H1 (cell line): Measurements from ENCODE around the gene TP53TG3. TPM values are rescaled to one million over a fixed set of nuclear protein-coding genes. Genes with fewer than 3 reads are reported as not detected.
"Not testable (repeated sequence)": the region's sequence is repeated elsewhere in the genome, so short reads cannot be mapped to it uniquely, and the experiment has no call there.

Source experiments
- CTCF ChIA-PET: fragments of 300-600 bp; sonication (Branson Sonifier 250); formaldehyde crosslinking; loops from one replicate; lab custom pipeline; 2021; ENCODE audit not compliant: partially characterized antibody; lab: Charles Lee
- POLR2A ChIA-PET: fragments of 300-600 bp; sonication (Branson Sonifier 250); formaldehyde crosslinking; loops from one replicate; lab custom pipeline; 2021; ENCODE audit warnings: inconsistent platforms; ENCODE audit not compliant: partially characterized antibody; lab: Charles Lee
- DNase-seq, 2 experiments: peaks; one replicate each; pipeline versions ENCODE4 v3.0.0 to v3.0.0-alpha.2; 2010 to 2022; ENCODE audit warnings: low spot score in 2 of 2, low read depth in 1 of 2, mixed read lengths in 1 of 2
- FAIRE-seq: peaks from 2 replicates; lab custom pipeline; 2011; peaks lifted over from hg19 to GRCh38; lab: Jason Lieb, UNC
- H2AFZ ChIP-seq: 2 replicates; pipeline ENCODE4 v1.8.1; 2012; ENCODE audit warnings: low read length, inconsistent platforms
- H2AK5ac ChIP-seq: 2 replicates; pipeline ENCODE4 v1.6.1; 2013; ENCODE audit warnings: low read depth, low read length
- H2BK120ac ChIP-seq: replicated peaks from 2 replicates; pipeline ENCODE3; 2013; ENCODE audit warnings: low read depth, low read length, inconsistent platforms
- H2BK12ac ChIP-seq: 2 replicates; pipeline ENCODE4 v1.6.1; 2013; ENCODE audit warnings: low read depth, low read length
- H2BK15ac ChIP-seq: 2 replicates; pipeline ENCODE4 v1.6.1; 2013; ENCODE audit warnings: low read length
- H2BK20ac ChIP-seq: 2 replicates; pipeline ENCODE4 v1.6.1; 2013; ENCODE audit warnings: low read length
- H2BK5ac ChIP-seq: 2 replicates; pipeline ENCODE4 v1.6.1; 2013; ENCODE audit warnings: low read depth, low read length
- H3K14ac ChIP-seq: 2 replicates; pipeline ENCODE4 v1.6.1; 2013; ENCODE audit warnings: inconsistent platforms; ENCODE audit not compliant: insufficient read length
- H3K18ac ChIP-seq: 2 replicates; pipeline ENCODE4 v1.6.1; 2013; ENCODE audit warnings: low read length; ENCODE audit errors: extremely low read depth
- H3K23ac ChIP-seq: 2 replicates; pipeline ENCODE4 v1.6.1; 2013; ENCODE audit warnings: inconsistent platforms; ENCODE audit not compliant: insufficient read length
- H3K23me2 ChIP-seq: 2 replicates; pipeline ENCODE4 v1.6.1; 2013; ENCODE audit warnings: low read depth, low read length
- H3K27ac ChIP-seq: 2 replicates; pipeline ENCODE4 v1.6.1; 2011; ENCODE audit warnings: low read depth, low read length, inconsistent platforms
- H3K27me3 ChIP-seq, 4 experiments: replicated peaks in 1 of 4; 1 replicate in 1 of 4; 2 replicates in 3 of 4; pipeline versions ENCODE4 v1.6.1 to v1.8.1; 2011 to 2013; ENCODE audit warnings: low read length in 3 of 4, mild to moderate bottlenecking in 3 of 4, inconsistent platforms in 2 of 4, mixed read lengths in 2 of 4, moderate library complexity in 1 of 4; ENCODE audit not compliant: control insufficient read depth in 3 of 4, insufficient read depth in 3 of 4; ENCODE audit errors: extremely low read depth in 1 of 4
- H3K36me3 ChIP-seq, 4 experiments: 2 replicates each; pipeline versions ENCODE4 v1.6.1 to v1.8.1; 2011 to 2013; ENCODE audit warnings: mild to moderate bottlenecking in 4 of 4, low read length in 3 of 4, moderate library complexity in 2 of 4, control low read depth in 1 of 4, inconsistent platforms in 1 of 4; ENCODE audit not compliant: insufficient read depth in 4 of 4, control insufficient read depth in 2 of 4
- H3K4ac ChIP-seq: replicated peaks from 2 replicates; pipeline ENCODE3; 2013; ENCODE audit warnings: low read length, low read depth, mixed read lengths, inconsistent platforms; ENCODE audit not compliant: insufficient read length
- H3K4me1 ChIP-seq, 4 experiments: replicated peaks in 1 of 4; 1 replicate in 1 of 4; 2 replicates in 3 of 4; pipeline versions ENCODE4 v1.6.1 to v1.8.1; 2011 to 2013; ENCODE audit warnings: low read length in 3 of 4, inconsistent platforms in 2 of 4, mixed read lengths in 1 of 4; ENCODE audit not compliant: insufficient read depth in 4 of 4, control insufficient read depth in 3 of 4
- H3K4me2 ChIP-seq, 2 experiments: 2 replicates each; pipeline versions ENCODE4 v1.6.1 to v1.8.1; 2011 to 2013; ENCODE audit warnings: low read depth in 2 of 2, low read length in 2 of 2, control low read depth in 1 of 2, inconsistent platforms in 1 of 2, mild to moderate bottlenecking in 1 of 2; ENCODE audit not compliant: insufficient read depth in 1 of 2
- H3K4me3 ChIP-seq, 4 experiments: fragments of 200-600, 300-600 bp in 1 of 4; sonication (generic), shearing (Covaris generic), sonication (Bioruptor Twin) in 1 of 4; 2 replicates each; pipeline versions ENCODE4 v1.5.1 to v1.8.1; 2011 to 2016; ENCODE audit warnings: low read length in 4 of 4, low read depth in 3 of 4, control low read depth in 2 of 4, inconsistent platforms in 2 of 4, mild to moderate bottlenecking in 2 of 4, mixed read lengths in 1 of 4, moderate library complexity in 1 of 4; ENCODE audit not compliant: insufficient read depth in 2 of 4; ENCODE audit errors: extremely low read depth in 1 of 4
- H3K56ac ChIP-seq: replicated peaks from 2 replicates; pipeline ENCODE3; 2013; ENCODE audit warnings: low read depth, mild to moderate bottlenecking, mixed read lengths, low read length, inconsistent platforms; ENCODE audit not compliant: insufficient read length
- H3K79me1 ChIP-seq: 2 replicates; pipeline ENCODE4 v1.6.1; 2013; ENCODE audit warnings: low read depth, low read length, control low read depth
- H3K79me2 ChIP-seq, 2 experiments: 2 replicates each; pipeline versions ENCODE4 v1.6.1 to v1.8.1; 2012 to 2013; ENCODE audit warnings: low read length in 2 of 2, mild to moderate bottlenecking in 2 of 2, inconsistent platforms in 1 of 2; ENCODE audit not compliant: insufficient read depth in 2 of 2, control insufficient read depth in 1 of 2
- H3K9ac ChIP-seq, 4 experiments: replicated peaks in 1 of 4; 1 replicate in 1 of 4; 2 replicates in 3 of 4; pipeline versions ENCODE4 v1.6.1 to v1.8.1; 2011 to 2013; ENCODE audit warnings: low read depth in 3 of 4, low read length in 3 of 4, control low read depth in 2 of 4, mild to moderate bottlenecking in 2 of 4, moderate library complexity in 2 of 4, inconsistent platforms in 1 of 4; ENCODE audit errors: extremely low read depth in 1 of 4
- H3K9me3 ChIP-seq, 2 experiments: 2 replicates each; pipeline versions ENCODE4 v1.6.1 to v1.8.1; 2012 to 2013; ENCODE audit warnings: mild to moderate bottlenecking in 2 of 2, moderate library complexity in 2 of 2, control low read depth in 1 of 2, inconsistent platforms in 1 of 2, low read depth in 1 of 2, low read length in 1 of 2, mixed read lengths in 1 of 2; ENCODE audit not compliant: insufficient read depth in 2 of 2
- H4K20me1 ChIP-seq, 2 experiments: replicated peaks in 1 of 2; 2 replicates each; pipeline versions ENCODE3 to v1.8.1; 2011 to 2013; ENCODE audit warnings: inconsistent platforms in 2 of 2, low read length in 2 of 2, mild to moderate bottlenecking in 1 of 2; ENCODE audit not compliant: insufficient read depth in 2 of 2, control insufficient read depth in 1 of 2
- H4K5ac ChIP-seq: 2 replicates; pipeline ENCODE4 v1.6.1; 2013; ENCODE audit warnings: low read length, low read depth, mixed read lengths, inconsistent platforms; ENCODE audit not compliant: insufficient read length
- H4K8ac ChIP-seq: 2 replicates; pipeline ENCODE4 v1.8.0; 2013; ENCODE audit warnings: mild to moderate bottlenecking, moderate library complexity, low read length, inconsistent platforms; ENCODE audit not compliant: insufficient read depth; ENCODE audit errors: extremely low read depth
- H4K91ac ChIP-seq: replicated peaks from 2 replicates; pipeline ENCODE3; 2013; ENCODE audit warnings: low read length, mixed read lengths, inconsistent platforms; ENCODE audit not compliant: insufficient read length
- WGBS, 2 experiments: shearing (Covaris generic) in 1 of 2; methylation state at CpG; one replicate each; pipeline versions ENCODE4 v1.1.6 to v1.1.7; 2013 to 2015; ENCODE audit warnings: low lambda C conversion rate in 2 of 2, mixed read lengths in 2 of 2, inconsistent platforms in 1 of 2, low coverage in 1 of 2, missing lambda C conversion rate in 1 of 2; ENCODE audit not compliant: insufficient replicate concordance in 2 of 2, insufficient coverage in 1 of 2, insufficient read length in 1 of 2; ENCODE audit errors: extremely low coverage in 1 of 2, missing lambda C conversion rate in 1 of 2; 5-methylcytosine and 5-hydroxymethylcytosine counted together
- long read RNA-seq, 2 experiments: library from RNA in 1 of 2; library from capped mRNA in 1 of 2; stranded (forward); transcript quantifications; one replicate each; pipeline ENCODE4 v2.0.0, GENCODE V29; 2021; ENCODE audit warnings: inconsistent platforms in 1 of 2
- polyA minus RNA-seq, 3 experiments: library from RNA; depleted of rRNA, polyadenylated mRNA; stranded (reverse); fragments of >200 nt; gene quantifications; 1 replicate in 2 of 3; 2 replicates in 1 of 3; pipeline ENCODE4 v1.2.3, GENCODE V29; 2011
- polyA plus RNA-seq, 7 experiments: library from polyadenylated mRNA; depleted of rRNA in 3 of 7; stranded (reverse) in 5 of 7; unstranded in 2 of 7; fragments of >200 nt in 5 of 7; fragments of 200-250 nt in 2 of 7; gene quantifications; 1 replicate in 5 of 7; 2 replicates in 1 of 7; 4 replicates in 1 of 7; pipeline versions ENCODE4 v1.2.1 to v1.2.3, GENCODE V29; 2011 to 2013; ENCODE audit warnings: missing spikeins in 2 of 7, mixed read lengths in 2 of 7
- total RNA-seq: library from RNA; stranded (reverse); fragmentation: NEBNext Ultra II Directional; extraction: Animal tissue kit (Norgen Biotek cat#: 25700); gene quantifications from 2 replicates; pipeline ENCODE4 v1.2.1, GENCODE V29; 2021

Gene TP53TG3
- total RNA-seq: not detected in 2 replicates
- not detected in 2 replicates for polyA plus RNA-seq (2011; rRNA removed)
- not detected for polyA plus RNA-seq (2011; cell fraction: cytosol; rRNA removed)
- not detected for polyA plus RNA-seq (2011; cell fraction: nucleus; rRNA removed)
- not detected in 4 replicates for polyA plus RNA-seq (2012, experiment 1 of 2)
- not detected for polyA plus RNA-seq (2012, experiment 2 of 2)
- not detected for polyA plus RNA-seq (2013, experiment 1 of 2)
- polyA plus RNA-seq (2013, experiment 2 of 2): not detected
- polyA minus RNA-seq (2011; rRNA and poly(A)+ RNA removed): not detected in 2 replicates
- not detected for polyA minus RNA-seq (2011; cell fraction: cytosol; rRNA and poly(A)+ RNA removed)
- polyA minus RNA-seq (2011; cell fraction: nucleus; rRNA and poly(A)+ RNA removed): not detected
- long read RNA-seq, experiment 1: 0 reads
- long read RNA-seq, experiment 2: 0 reads

- DNase-seq, POLR2A ChIA-PET, H3K9me3 ChIP-seq, H3K23ac ChIP-seq, H3K4me1 ChIP-seq, H4K8ac ChIP-seq, H3K4me2 ChIP-seq, H2BK20ac ChIP-seq, H2BK120ac ChIP-seq, H3K79me1 ChIP-seq, H3K23me2 ChIP-seq, H3K4ac ChIP-seq, FAIRE-seq, H3K79me2 ChIP-seq, H2BK15ac ChIP-seq, H4K5ac ChIP-seq, H3K18ac ChIP-seq, CTCF ChIA-PET, H3K14ac ChIP-seq, H3K27ac ChIP-seq, H2AFZ ChIP-seq, H4K20me1 ChIP-seq, H3K27me3 ChIP-seq, H2AK5ac ChIP-seq, H3K56ac ChIP-seq, H3K9ac ChIP-seq, H2BK12ac ChIP-seq, H4K91ac ChIP-seq, H3K36me3 ChIP-seq, H3K4me3 ChIP-seq, H2BK5ac ChIP-seq: not testable (repeated sequence)
- WGBS, 2 experiments: no CpG with 5 or more reads among the region's 25 CpGs
Measured at GRCh38 chr16:32676065-32676464, at the start of gene TP53TG3. Gene TP53TG3 (minus strand): TSS chr16:32676165. CDS start chr16:32676097, 68 bp downstream.

GRCh38 chr16:32650876-32651275 lies 25.1 kb downstream of the TP53TG3 start:
- H2AFZ ChIP-seq, H4K20me1 ChIP-seq, H3K23me2 ChIP-seq, H3K4me3 ChIP-seq, H4K91ac ChIP-seq, H3K27ac ChIP-seq, H3K23ac ChIP-seq, FAIRE-seq, H3K79me1 ChIP-seq, CTCF ChIA-PET, H3K4me1 ChIP-seq, H2BK120ac ChIP-seq, H3K14ac ChIP-seq, DNase-seq, H3K4me2 ChIP-seq, H3K79me2 ChIP-seq, POLR2A ChIA-PET, H3K36me3 ChIP-seq, H4K8ac ChIP-seq, H3K9ac ChIP-seq, H4K5ac ChIP-seq, H3K27me3 ChIP-seq, H3K56ac ChIP-seq, H3K9me3 ChIP-seq, H2BK5ac ChIP-seq, H2BK12ac ChIP-seq, H2BK15ac ChIP-seq, H2AK5ac ChIP-seq, H3K4ac ChIP-seq, H2BK20ac ChIP-seq, H3K18ac ChIP-seq: not testable (repeated sequence)
- WGBS, 2 experiments: 100% methylated on average over 1 of the region's 49 CpGs; no CpG with 5 or more reads in 1 of the 2 experiments
